DND-41 (cell line): ENCODE data around the gene RBBP5.

Experiments used
- ATAC-seq: fragments of 200-7000 bp; cut with Tn5 transposase; 3 replicates; pipeline ENCODE4 v1.9.1; 2021; ENCODE audit warnings: low read depth; ENCODE audit not compliant: insufficient read depth
- DNase-seq: peaks from one replicate; pipeline ENCODE4 v3.0.0-alpha.2; 2020
- H2AFZ ChIP-seq: 2 replicates; pipeline ENCODE4 v1.6.0; 2012; ENCODE audit warnings: low read depth, low read length
- H3K27ac ChIP-seq: 2 replicates; pipeline ENCODE4 v1.5.1; 2012; ENCODE audit warnings: low read length, inconsistent platforms
- H3K27me3 ChIP-seq: fragments of 200-600 bp; sonication (generic); 2 replicates; pipeline ENCODE4 v1.6.0; 2012; ENCODE audit warnings: low read length, mild to moderate bottlenecking, inconsistent platforms; ENCODE audit not compliant: insufficient read depth, poor library complexity
- H3K36me3 ChIP-seq: 2 replicates; pipeline ENCODE4 v1.5.1; 2012; ENCODE audit warnings: low read length, inconsistent platforms; ENCODE audit not compliant: insufficient read depth
- H3K4me1 ChIP-seq: 2 replicates; pipeline ENCODE4 v1.5.1; 2012; ENCODE audit warnings: mild to moderate bottlenecking, low read length; ENCODE audit not compliant: insufficient read depth
- H3K4me2 ChIP-seq: 2 replicates; pipeline ENCODE4 v1.6.0; 2012; ENCODE audit warnings: mild to moderate bottlenecking, moderate library complexity, low read length, inconsistent platforms; ENCODE audit not compliant: insufficient read depth
- H3K4me3 ChIP-seq, 2 experiments: fragments of 200-600 bp in 1 of 2; shearing (Covaris generic) in 1 of 2; 2 replicates each; pipeline ENCODE4 v1.5.1; 2012 to 2016; ENCODE audit warnings: inconsistent platforms in 2 of 2, low read length in 2 of 2, mild to moderate bottlenecking in 2 of 2, low read depth in 1 of 2, moderate library complexity in 1 of 2
- H3K79me2 ChIP-seq: 2 replicates; pipeline ENCODE4 v1.6.0; 2012; ENCODE audit warnings: low read length, inconsistent platforms; ENCODE audit not compliant: insufficient read depth
- H3K9ac ChIP-seq: 2 replicates; pipeline ENCODE4 v1.6.0; 2012; ENCODE audit warnings: low read depth, mild to moderate bottlenecking, inconsistent platforms, low read length, moderate library complexity
- H3K9me3 ChIP-seq: 2 replicates; pipeline ENCODE4 v1.5.1; 2012; ENCODE audit warnings: low read length, moderate library complexity, mild to moderate bottlenecking, inconsistent platforms; ENCODE audit not compliant: insufficient read depth, severe bottlenecking
- H4K20me1 ChIP-seq: 2 replicates; pipeline ENCODE4 v1.6.0; 2012; ENCODE audit warnings: low read length; ENCODE audit not compliant: insufficient read depth
- CTCF ChIP-seq: IDR thresholded peaks from 2 replicates; pipeline ENCODE4 v1.5.1; 2012; ENCODE audit warnings: borderline replicate concordance, low read length, moderate library complexity, mild to moderate bottlenecking; ENCODE audit not compliant: poor library complexity, severe bottlenecking; ENCODE audit errors: extremely low read depth
- EZH2 ChIP-seq: IDR thresholded peaks from 3 replicates; pipeline ENCODE4 v1.6.1; 2012; ENCODE audit warnings: borderline replicate concordance, low read depth, mild to moderate bottlenecking, moderate library complexity, low read length, inconsistent platforms; ENCODE audit not compliant: severe bottlenecking

Gene RBBP5

GRCh38 chr1:205073511-205073910 lies 48.3 kb downstream of the RBBP5 start:
- Histone ChIP-seq H3K9ac (no peak overlapping the region), H3K27ac (no peak overlapping the region), H3K9me3 (no peaks in the 10 kb centered on the region), H3K4me2 (no peak overlapping the region), H3K4me1 (no peaks in the 10 kb centered on the region), H3K27me3 (no peaks in the 10 kb centered on the region), H3K4me3 (no peak overlapping the region), H3K36me3 (no peaks in the 10 kb centered on the region), H3K79me2 (no peaks in the 10 kb centered on the region), H2AFZ (no peak overlapping the region), H4K20me1 (no peaks in the 10 kb centered on the region)
- DNase-seq (no peak), ATAC-seq (no peak)
- no peak for TF ChIP-seq EZH2
- no peak for TF ChIP-seq CTCF

GRCh38 chr1:205072881-205073280 lies 48.9 kb downstream of the RBBP5 start:
- TF ChIP-seq EZH2 (no peak), CTCF (no peak)
- H3K79me2 ChIP-seq = no peaks in the 10 kb centered on the region
- no peak overlapping the region for H3K27ac ChIP-seq
- ATAC-seq (no peak), DNase-seq (no peak)
- no peaks in the 10 kb centered on the region for H3K27me3 ChIP-seq
- no peaks in the 10 kb centered on the region for H4K20me1 ChIP-seq
- H2AFZ ChIP-seq = no peak overlapping the region
- H3K4me1 ChIP-seq = no peaks in the 10 kb centered on the region
- H3K9ac ChIP-seq = no peak overlapping the region
- no peaks in the 10 kb centered on the region for H3K36me3 ChIP-seq
- H3K4me3 ChIP-seq = no peak overlapping the region
- H3K9me3 ChIP-seq = no peaks in the 10 kb centered on the region
- no peak overlapping the region for H3K4me2 ChIP-seq

GRCh38 chr1:205072286-205072685 lies 49.5 kb downstream of the RBBP5 start:
- ATAC-seq (no peak), DNase-seq (no peak)
- Histone ChIP-seq H3K4me1 (no peaks in the 10 kb centered on the region), H4K20me1 (no peaks in the 10 kb centered on the region), H3K4me2 (no peak overlapping the region), H3K9ac (no peak overlapping the region), H3K79me2 (no peaks in the 10 kb centered on the region), H3K9me3 (no peaks in the 10 kb centered on the region), H2AFZ (no peak overlapping the region), H3K36me3 (no peaks in the 10 kb centered on the region), H3K27ac (no peak overlapping the region), H3K27me3 (no peaks in the 10 kb centered on the region), H3K4me3 (no peak overlapping the region)
- no peak for TF ChIP-seq CTCF

- no peak overlapping the region for H3K4me3 ChIP-seq
- H3K27me3 ChIP-seq = no peaks in the 10 kb centered on the region
- TF ChIP-seq CTCF = no peak
- no peak for TF ChIP-seq EZH2
- no peaks in the 10 kb centered on the region for H3K4me1 ChIP-seq
- no peak overlapping the region for H3K9ac ChIP-seq
- no peaks in the 10 kb centered on the region for H4K20me1 ChIP-seq
- H2AFZ ChIP-seq = no peak overlapping the region
- ATAC-seq = no peak
- H3K79me2 ChIP-seq = no peaks in the 10 kb centered on the region
- H3K36me3 ChIP-seq = no peaks in the 10 kb centered on the region
- H3K27ac ChIP-seq = no peak overlapping the region
- DNase-seq = no peak
- no peaks in the 10 kb centered on the region for H3K9me3 ChIP-seq
- H3K4me2 ChIP-seq = no peak overlapping the region
These were observed 50.0 kb downstream of the RBBP5 start for GRCh38 chr1:205071801-205072200.
